IMR-90 (cell line): ENCODE results near the gene GPX1. TPM values are rescaled to one million over a fixed set of nuclear protein-coding genes. Genes with fewer than 3 reads are reported as not detected.
A peak's percentile ranks its signal among the peaks of the same experiment; 100 is the strongest.

Source experiments
- ATAC-seq: fragments of 200-7000 bp; cut with Tn5 transposase; 2 replicates; pipeline ENCODE4 v1.9.1; 2020; ENCODE audit warnings: low read depth, mild to moderate bottlenecking, moderate library complexity
- BruUV-seq: library from RNA; stranded (reverse); fragments of 400-500 nt; replicated peaks from 2 replicates; lab custom pipeline; 2021; lab: Mats Ljungman, UMichigan
- CTCF ChIA-PET: fragments of 300-600 bp; formaldehyde crosslinking; extraction: SDS; loops from one replicate; lab custom pipeline; 2021; ENCODE audit warnings: antibody characterized with exemption; lab: Yijun Ruan, JAX
- POLR2A ChIA-PET: fragments of 300-600 bp; sonication (Branson Sonifier 250); formaldehyde crosslinking; loops from one replicate; lab custom pipeline; 2022; ENCODE audit warnings: antibody characterized with exemption; ENCODE audit not compliant: unreplicated experiment; lab: Charles Lee
- DNase-seq: peaks from one replicate; pipeline ENCODE4 v3.0.0; 2013
- H2AFZ ChIP-seq: replicated peaks from 2 replicates; pipeline ENCODE3; 2013; ENCODE audit warnings: low read length, mild to moderate bottlenecking; ENCODE audit not compliant: poor library complexity
- H2AK5ac ChIP-seq: 2 replicates; pipeline ENCODE4 v1.6.1; 2013; ENCODE audit warnings: low read depth, low read length, inconsistent platforms
- H2AK9ac ChIP-seq: replicated peaks from 2 replicates; pipeline ENCODE3; 2013; ENCODE audit warnings: mild to moderate bottlenecking, low read depth, low read length, moderate library complexity; ENCODE audit not compliant: poor library complexity
- H2BK120ac ChIP-seq: 2 replicates; pipeline ENCODE4 v1.6.1; 2013; ENCODE audit warnings: low read depth, low read length, inconsistent platforms
- H2BK15ac ChIP-seq: 3 replicates; pipeline ENCODE4 v1.6.1; 2013; ENCODE audit warnings: low read depth, low read length, inconsistent platforms
- H2BK20ac ChIP-seq: 2 replicates; pipeline ENCODE4 v1.6.1; 2013; ENCODE audit warnings: low read depth, mild to moderate bottlenecking, inconsistent platforms, low read length, moderate library complexity
- H2BK5ac ChIP-seq: 2 replicates; pipeline ENCODE4 v1.6.1; 2013; ENCODE audit warnings: mild to moderate bottlenecking, low read depth, low read length, inconsistent platforms; ENCODE audit not compliant: poor library complexity, severe bottlenecking
- H3K14ac ChIP-seq: replicated peaks from 2 replicates; pipeline ENCODE4 v1.6.1; 2013; ENCODE audit warnings: low read depth, low read length, inconsistent platforms
- H3K18ac ChIP-seq: 2 replicates; pipeline ENCODE4 v1.6.1; 2013; ENCODE audit warnings: low read depth, low read length, control low read depth
- H3K23ac ChIP-seq: 2 replicates; pipeline ENCODE4 v1.6.1; 2013; ENCODE audit warnings: low read depth, low read length, inconsistent platforms
- H3K27ac ChIP-seq: 2 replicates; pipeline ENCODE4 v1.5.1; 2013; ENCODE audit warnings: mild to moderate bottlenecking, control low read depth, low read length; ENCODE audit not compliant: insufficient read depth
- H3K27me3 ChIP-seq: 2 replicates; pipeline ENCODE4 v1.6.1; 2013; ENCODE audit warnings: low read length; ENCODE audit not compliant: control insufficient read depth, insufficient read depth
- H3K36me3 ChIP-seq: 2 replicates; pipeline ENCODE4 v1.6.1; 2013; ENCODE audit warnings: low read length, mixed read lengths; ENCODE audit not compliant: control insufficient read depth, insufficient read depth
- H3K4ac ChIP-seq: 2 replicates; pipeline ENCODE4 v1.6.1; 2013; ENCODE audit warnings: low read depth, low read length, inconsistent platforms
- H3K4me1 ChIP-seq: 2 replicates; pipeline ENCODE4 v1.6.1; 2013; ENCODE audit warnings: low read length, mixed read lengths; ENCODE audit not compliant: control insufficient read depth, insufficient read depth
- H3K4me2 ChIP-seq: 2 replicates; pipeline ENCODE4 v1.6.1; 2013; ENCODE audit warnings: low read depth, mild to moderate bottlenecking, control low read depth, low read length, moderate library complexity
- H3K4me3 ChIP-seq: 2 replicates; pipeline ENCODE4 v1.5.1; 2013; ENCODE audit warnings: low read depth, mild to moderate bottlenecking, control low read depth, low read length, moderate library complexity; ENCODE audit not compliant: insufficient read depth
- H3K56ac ChIP-seq: 2 replicates; pipeline ENCODE4 v1.6.1; 2013; ENCODE audit warnings: low read length, inconsistent platforms; ENCODE audit not compliant: insufficient read depth; ENCODE audit errors: extremely low read depth
- H3K79me1 ChIP-seq, 2 experiments: 2 replicates each; pipeline ENCODE4 v1.6.1; 2013; ENCODE audit warnings: low read length in 2 of 2, inconsistent platforms in 1 of 2, low read depth in 1 of 2
- H3K9ac ChIP-seq: 2 replicates; pipeline ENCODE4 v1.6.1; 2013; ENCODE audit warnings: low read depth, low read length, control low read depth
- H3K9me1 ChIP-seq: 2 replicates; pipeline ENCODE4 v1.6.1; 2013; ENCODE audit warnings: low read length, inconsistent platforms; ENCODE audit not compliant: insufficient read depth
- H3K9me3 ChIP-seq: 2 replicates; pipeline ENCODE4 v1.6.1; 2013; ENCODE audit warnings: low read length; ENCODE audit not compliant: control insufficient read depth, insufficient read depth
- H4K20me1 ChIP-seq: 2 replicates; pipeline ENCODE4 v1.6.1; 2013; ENCODE audit warnings: low read length, inconsistent platforms; ENCODE audit not compliant: insufficient read depth
- H4K5ac ChIP-seq: 2 replicates; pipeline ENCODE4 v1.6.1; 2013; ENCODE audit warnings: mild to moderate bottlenecking, low read depth, low read length, control low read depth
- H4K8ac ChIP-seq, 2 experiments: 2 replicates each; pipeline ENCODE4 v1.6.1; 2013; ENCODE audit warnings: low read depth in 2 of 2, low read length in 2 of 2, control low read depth in 1 of 2, inconsistent platforms in 1 of 2
- H4K91ac ChIP-seq: 2 replicates; pipeline ENCODE4 v1.6.1; 2013; ENCODE audit warnings: low read depth, low read length, inconsistent platforms; ENCODE audit not compliant: insufficient read depth
- BHLHE40 ChIP-seq: fragments of 150-350 bp; IDR thresholded peaks from 2 replicates; pipeline ENCODE4 v1.6.1; 2016; ENCODE audit warnings: mild to moderate bottlenecking, low read depth, low read length
- CEBPB ChIP-seq: IDR thresholded peaks from 2 replicates; pipeline ENCODE4 v1.6.1; 2012; ENCODE audit warnings: low read depth, low read length, improper control_type of control experiment
- CHD1 ChIP-seq: IDR thresholded peaks from 2 replicates; pipeline ENCODE4 v1.6.1; 2012; ENCODE audit warnings: low read depth, low read length, improper control_type of control experiment
- MAFK ChIP-seq: IDR thresholded peaks from 2 replicates; pipeline ENCODE4 v1.6.1; 2012; ENCODE audit warnings: low read depth, low read length, improper control_type of control experiment
- MAZ ChIP-seq: IDR thresholded peaks from 2 replicates; pipeline ENCODE4 v1.6.1; 2012; ENCODE audit warnings: low read depth, mild to moderate bottlenecking, low read length, improper control_type of control experiment, moderate library complexity, borderline replicate concordance
- MXI1 ChIP-seq: IDR thresholded peaks from 2 replicates; pipeline ENCODE4 v1.6.1; 2012; ENCODE audit warnings: low read depth, mild to moderate bottlenecking, low read length, moderate library complexity, borderline replicate concordance
- NFE2L2 ChIP-seq: fragments of 150-350 bp; IDR thresholded peaks from 2 replicates; pipeline ENCODE4 v1.6.1; 2016; ENCODE audit warnings: low read depth, mild to moderate bottlenecking, low read length
- POLR2A ChIP-seq: IDR thresholded peaks from 2 replicates; pipeline ENCODE4 v1.6.1; 2012; ENCODE audit warnings: mild to moderate bottlenecking, low read depth, low read length
- RAD21 ChIP-seq: IDR thresholded peaks from 2 replicates; pipeline ENCODE4 v1.6.1; 2012; ENCODE audit warnings: low read length, improper control_type of control experiment
- RCOR1 ChIP-seq: IDR thresholded peaks from 2 replicates; pipeline ENCODE4 v1.6.1; 2012; ENCODE audit warnings: mild to moderate bottlenecking, low read length, improper control_type of control experiment; ENCODE audit not compliant: insufficient replicate concordance
- RFX5 ChIP-seq: IDR thresholded peaks from 2 replicates; pipeline ENCODE4 v1.8.0; 2012; ENCODE audit warnings: low read depth, mild to moderate bottlenecking, low read length, moderate library complexity
- SMC3 ChIP-seq: fragments of 150-350 bp; IDR thresholded peaks from 2 replicates; pipeline ENCODE4 v1.6.1; 2016; ENCODE audit warnings: low read depth, mild to moderate bottlenecking, antibody characterized with exemption, low read length, moderate library complexity
- WGBS, 2 experiments: methylation state at CpG; one replicate each; pipeline versions ENCODE4 v1.1.5 to v1.1.7; 2013; ENCODE audit warnings: missing lambda C conversion rate in 2 of 2; ENCODE audit not compliant: insufficient read length in 1 of 2; ENCODE audit errors: extremely low coverage in 2 of 2; 5-methylcytosine and 5-hydroxymethylcytosine counted together
- dilution Hi-C: fragments of 300-500 bp; cut with HindIII; formaldehyde crosslinking; loops from one replicate; pipeline ENCODE4 v1.14.3; 2018; ENCODE audit warnings: low sequenced_read_pairs; ENCODE audit not compliant: unreplicated experiment
- in situ Hi-C: fragments of 300-500 bp; cut with MboI; formaldehyde crosslinking; loops from 3 replicates; pipeline ENCODE4 v1.14.3; 2019; ENCODE audit warnings: low sequenced_read_pairs, inconsistent platforms, mixed read lengths
- intact Hi-C: fragments of 100-400 bp; cut with micrococcal nuclease; formaldehyde crosslinking; loops from 2 replicates; pipeline ENCODE4 v1.10.0; 2022
- polyA plus RNA-seq, 3 experiments: library from polyadenylated mRNA; depleted of rRNA; stranded (reverse); fragments of >200 nt; gene quantifications; 2 replicates each; pipeline ENCODE4 v1.2.3, GENCODE V29; 2012; ENCODE audit warnings: low replicate concordance in 1 of 3
- total RNA-seq: library from RNA; depleted of rRNA; stranded (reverse); fragments of >200 nt; gene quantifications from 2 replicates; pipeline ENCODE4 v1.2.3, GENCODE V29; 2012
- TF ChIP-seq, protein P1 (sequence below): conservative IDR thresholded peaks from 2 replicates; pipeline ENCODE4 v1.5.1; 2012; ENCODE audit warnings: mild to moderate bottlenecking, low read depth, low read length, improper control_type of control experiment
- TF ChIP-seq, protein P2 (sequence below): fragments of 150-350 bp; IDR thresholded peaks from 2 replicates; pipeline ENCODE4 v1.6.1; 2017; ENCODE audit warnings: mild to moderate bottlenecking, antibody characterized with exemption, low read length, low read depth
- TF ChIP-seq, protein P3 (sequence below): fragments of 150-350 bp; IDR thresholded peaks from 2 replicates; pipeline ENCODE4 v1.6.1; 2016; ENCODE audit warnings: low read depth, mild to moderate bottlenecking, low read length, moderate library complexity, borderline replicate concordance

Gene GPX1
- total and polyA plus RNA-seq, 2 of the 4 experiments (the other 2 are of a cell fraction): 128 to 680 TPM

DNA sequence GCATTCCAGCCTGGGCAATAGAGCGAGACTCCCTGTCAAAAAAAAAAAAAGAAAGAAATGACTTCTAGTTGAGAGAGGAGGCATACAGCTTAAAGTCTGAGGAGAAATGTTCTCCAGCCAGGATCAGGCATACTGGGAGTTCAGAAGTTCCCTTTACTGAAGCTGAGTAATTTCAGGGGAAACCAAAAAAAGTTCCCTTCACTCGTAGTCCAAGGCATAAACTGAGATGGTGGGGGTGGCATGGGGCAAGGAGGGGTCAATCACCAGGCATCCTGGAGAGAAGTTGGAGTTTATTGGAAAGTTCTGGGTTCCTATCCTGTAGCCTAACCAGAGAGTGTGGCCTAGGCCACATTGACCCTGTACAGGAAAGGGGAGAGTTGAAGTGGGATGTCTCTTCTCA is 5.9 kb downstream of the GPX1 start:
- Histone ChIP-seq H3K4me1 (peaks cover 19% of the 10 kb centered on the region), H3K4me3 (no peak overlapping the region)
- no TSS peak for BruUV-seq

More for the DNA sequence above, 5.9 kb downstream of the GPX1 start:
- H3K27me3 ChIP-seq: no peaks in the 10 kb centered on the region
- H2AK5ac ChIP-seq: peak overlapping the region; percentile 93
- H2BK5ac ChIP-seq: peak overlapping the region; percentile 88
- intact Hi-C loops: no loop called here
- peaks cover 15% of the 10 kb centered on the region for H3K36me3 ChIP-seq
- peak overlapping the region; percentile 87; the same call in 2 of the 3 replicates for H2BK15ac ChIP-seq
- dilution Hi-C loops: no loop called here
- WGBS, 2 experiments: 57% methylated on average over 1 of the region's 2 CpGs; no CpG with 5 or more reads in 1 of the 2 experiments
- POLR2A ChIA-PET: interaction anchor here (2.3 kb wide), 1 partner anchor 12 kb away, joined by 9 read pairs; the partner anchor contains the start of gene USP4
- peak overlapping the region; percentile 20; the same call in 1 of the 2 replicates for H3K56ac ChIP-seq
- peak; percentile 6 for ATAC-seq
- H3K27ac ChIP-seq: peak overlapping the region; percentile 88
- no peak overlapping the region for H3K9ac ChIP-seq
- peak overlapping the region; percentile 85 for H3K18ac ChIP-seq
- H3K23ac ChIP-seq: peak overlapping the region; percentile 85
- no peaks in the 10 kb centered on the region for H3K9me3 ChIP-seq
- peak overlapping the region; percentile 92 for H2AK9ac ChIP-seq
- H3K79me1 ChIP-seq: peaks cover 9 to 51% of the 10 kb centered on the region in 2 experiments
- peak overlapping the region; percentile 90 for H3K14ac ChIP-seq
- peak overlapping the region; percentile 95 for H4K5ac ChIP-seq
- H2BK120ac ChIP-seq: peak overlapping the region; percentile 85
- in situ Hi-C loops: loop anchor here (5.0 kb wide), 1 partner anchor 60 kb away; the partner anchor contains the start of genes RHOA and TCTA
- peaks cover 20% of the 10 kb centered on the region for H4K20me1 ChIP-seq
- H2BK20ac ChIP-seq: peak overlapping the region; percentile 44
- no peak for DNase-seq
- H2AFZ ChIP-seq: peak overlapping the region; percentile 27
- TF ChIP-seq, protein P1, sequence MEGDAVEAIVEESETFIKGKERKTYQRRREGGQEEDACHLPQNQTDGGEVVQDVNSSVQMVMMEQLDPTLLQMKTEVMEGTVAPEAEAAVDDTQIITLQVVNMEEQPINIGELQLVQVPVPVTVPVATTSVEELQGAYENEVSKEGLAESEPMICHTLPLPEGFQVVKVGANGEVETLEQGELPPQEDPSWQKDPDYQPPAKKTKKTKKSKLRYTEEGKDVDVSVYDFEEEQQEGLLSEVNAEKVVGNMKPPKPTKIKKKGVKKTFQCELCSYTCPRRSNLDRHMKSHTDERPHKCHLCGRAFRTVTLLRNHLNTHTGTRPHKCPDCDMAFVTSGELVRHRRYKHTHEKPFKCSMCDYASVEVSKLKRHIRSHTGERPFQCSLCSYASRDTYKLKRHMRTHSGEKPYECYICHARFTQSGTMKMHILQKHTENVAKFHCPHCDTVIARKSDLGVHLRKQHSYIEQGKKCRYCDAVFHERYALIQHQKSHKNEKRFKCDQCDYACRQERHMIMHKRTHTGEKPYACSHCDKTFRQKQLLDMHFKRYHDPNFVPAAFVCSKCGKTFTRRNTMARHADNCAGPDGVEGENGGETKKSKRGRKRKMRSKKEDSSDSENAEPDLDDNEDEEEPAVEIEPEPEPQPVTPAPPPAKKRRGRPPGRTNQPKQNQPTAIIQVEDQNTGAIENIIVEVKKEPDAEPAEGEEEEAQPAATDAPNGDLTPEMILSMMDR: no peak
- TF ChIP-seq CEBPB (no peak), MXI1 (no peak), SMC3 (no peak), CHD1 (no peak), RCOR1 (no peak), NFE2L2 (no peak), MAZ (no peak), POLR2A (no peak), MAFK (no peak), RAD21 (no peak), RFX5 (no peak), BHLHE40 (no peak)
- TF ChIP-seq, protein P2, sequence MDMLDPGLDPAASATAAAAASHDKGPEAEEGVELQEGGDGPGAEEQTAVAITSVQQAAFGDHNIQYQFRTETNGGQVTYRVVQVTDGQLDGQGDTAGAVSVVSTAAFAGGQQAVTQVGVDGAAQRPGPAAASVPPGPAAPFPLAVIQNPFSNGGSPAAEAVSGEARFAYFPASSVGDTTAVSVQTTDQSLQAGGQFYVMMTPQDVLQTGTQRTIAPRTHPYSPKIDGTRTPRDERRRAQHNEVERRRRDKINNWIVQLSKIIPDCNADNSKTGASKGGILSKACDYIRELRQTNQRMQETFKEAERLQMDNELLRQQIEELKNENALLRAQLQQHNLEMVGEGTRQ: no peak
- TF ChIP-seq, protein P3, sequence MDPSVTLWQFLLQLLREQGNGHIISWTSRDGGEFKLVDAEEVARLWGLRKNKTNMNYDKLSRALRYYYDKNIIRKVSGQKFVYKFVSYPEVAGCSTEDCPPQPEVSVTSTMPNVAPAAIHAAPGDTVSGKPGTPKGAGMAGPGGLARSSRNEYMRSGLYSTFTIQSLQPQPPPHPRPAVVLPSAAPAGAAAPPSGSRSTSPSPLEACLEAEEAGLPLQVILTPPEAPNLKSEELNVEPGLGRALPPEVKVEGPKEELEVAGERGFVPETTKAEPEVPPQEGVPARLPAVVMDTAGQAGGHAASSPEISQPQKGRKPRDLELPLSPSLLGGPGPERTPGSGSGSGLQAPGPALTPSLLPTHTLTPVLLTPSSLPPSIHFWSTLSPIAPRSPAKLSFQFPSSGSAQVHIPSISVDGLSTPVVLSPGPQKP: no peak
- no peak overlapping the region for H3K4me2 ChIP-seq
- H3K9me1 ChIP-seq: peaks cover 18% of the 10 kb centered on the region; the same call in 1 of the 2 replicates
- H3K4ac ChIP-seq: peak overlapping the region; percentile 62
- peak overlapping the region; percentile 76 for H4K91ac ChIP-seq
- H4K8ac ChIP-seq: peak overlapping the region; percentile 69 to 85; a peak in 3 of 4 replicates
- CTCF ChIA-PET: interaction anchor here (1.0 to 1.5 kb wide), 2 partner anchors 9 to 12 kb away, joined by 3 to 5 read pairs; partner anchors contain the start of gene USP4
